Measurements from ENCODE around the gene MAD2L1.

DNA sequence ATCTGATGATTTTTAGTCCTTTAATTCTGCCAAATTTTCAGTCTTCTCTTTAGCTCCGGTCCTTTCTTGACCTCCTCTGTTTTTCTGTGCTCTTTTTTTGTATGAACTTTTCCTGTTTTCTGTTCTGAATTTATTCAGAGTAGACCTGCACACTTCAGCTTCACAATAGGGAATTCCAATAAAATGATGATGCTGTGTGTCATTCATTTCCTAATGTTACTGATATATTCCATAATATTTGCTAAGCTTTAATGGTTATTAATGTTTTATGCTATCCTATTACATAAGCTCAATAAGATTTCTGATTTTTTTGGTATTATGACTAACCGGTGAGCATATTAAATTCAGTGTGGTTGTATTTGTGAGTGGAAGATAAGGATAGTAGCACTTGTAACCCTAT is 13.9 kb upstream of the MAD2L1 start:
- no peak for TF ChIP-seq RAD21 (IDR thresholded peaks at IDR 0.05; ENCODE audit: low read depth)
- TF ChIP-seq ZBTB7A (IDR thresholded peaks at IDR 0.05; ENCODE audit: low read depth): no peak
- no peak for TF ChIP-seq TAF1 (IDR thresholded peaks at IDR 0.05; ENCODE audit: low read depth)
- TF ChIP-seq CEBPB (IDR thresholded peaks at IDR 0.05): no peak
